NCI-H748 (cell line): ENCODE measurements around the gene DYNC2LI1.

ENCODE experiments used
- DNase-seq: peaks from one replicate; lab custom pipeline; 2025; ENCODE audit not compliant: unreplicated experiment; lab: John Stamatoyannopoulos, UW

The DYNC2LI1 gene

DNA sequence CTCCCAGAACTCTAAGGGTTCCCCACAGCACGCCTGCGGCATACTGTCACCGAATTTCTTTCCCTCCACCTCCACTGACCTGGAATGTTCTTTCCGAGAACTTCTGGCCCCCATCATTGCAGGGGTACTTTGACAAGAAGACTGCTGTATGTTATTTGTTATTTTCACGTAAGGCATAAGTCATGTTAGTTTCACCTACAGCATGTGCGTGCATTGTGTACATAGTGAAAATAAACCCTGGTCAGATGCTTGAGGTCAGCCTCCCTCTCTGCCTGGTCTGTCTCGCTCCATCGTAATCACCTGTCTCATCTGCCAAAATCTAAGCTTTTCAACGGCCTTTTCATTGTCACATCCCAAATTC lies 69.0 kb downstream of the DYNC2LI1 start:
- no peak for DNase-seq

DNA sequence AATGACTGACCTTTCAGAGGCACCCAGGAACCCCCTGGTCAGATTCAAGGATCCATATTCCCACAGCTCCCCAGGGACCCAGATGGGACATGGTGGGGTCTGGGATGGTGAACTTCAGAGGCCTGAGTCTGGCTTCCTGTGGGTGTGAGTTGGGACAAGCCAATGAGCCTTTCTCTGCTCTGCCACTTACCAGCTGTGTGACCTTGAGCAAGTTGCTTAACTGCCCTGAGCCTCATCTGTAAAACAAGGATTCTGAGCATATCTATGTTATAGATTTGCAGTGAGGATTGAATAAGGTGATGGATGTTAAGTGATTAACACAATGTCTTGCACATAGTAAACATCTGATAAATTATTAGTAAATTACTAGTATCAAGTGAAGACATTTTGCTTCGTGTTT lies 71.3 kb downstream of the DYNC2LI1 start:
- no peak for DNase-seq

DNA sequence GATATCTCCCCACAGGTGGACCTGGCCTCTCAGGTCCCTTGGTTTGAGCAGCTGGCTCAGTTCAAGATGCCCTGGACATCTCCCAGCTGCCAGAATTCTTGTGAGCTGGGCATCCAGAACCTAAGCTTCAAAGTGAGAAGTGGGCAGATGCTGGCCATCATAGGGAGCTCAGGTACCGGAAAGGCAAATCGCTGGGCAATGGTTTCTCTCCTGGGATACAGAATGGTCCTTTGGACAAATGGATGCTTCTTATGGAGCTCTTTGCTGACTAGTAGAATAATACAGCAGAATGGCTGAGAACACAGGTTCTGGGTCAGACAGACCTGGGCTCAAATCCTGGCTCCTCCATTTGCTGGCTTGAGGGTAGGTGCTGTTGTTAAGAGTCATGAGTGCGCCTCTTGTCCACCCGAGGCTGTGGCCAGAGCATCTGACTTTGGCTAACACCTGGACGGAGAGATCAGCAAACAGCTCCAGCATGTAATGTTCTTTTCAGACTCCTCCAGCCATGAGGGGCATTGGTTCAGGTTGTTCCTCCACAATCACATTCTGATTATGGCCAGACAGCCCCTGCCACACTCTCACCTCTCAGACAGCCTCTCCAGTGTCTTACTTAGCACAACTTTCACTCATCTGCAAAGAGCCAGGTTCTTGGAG lies 72.4 kb downstream of the DYNC2LI1 start:
- no peak for DNase-seq

DNA sequence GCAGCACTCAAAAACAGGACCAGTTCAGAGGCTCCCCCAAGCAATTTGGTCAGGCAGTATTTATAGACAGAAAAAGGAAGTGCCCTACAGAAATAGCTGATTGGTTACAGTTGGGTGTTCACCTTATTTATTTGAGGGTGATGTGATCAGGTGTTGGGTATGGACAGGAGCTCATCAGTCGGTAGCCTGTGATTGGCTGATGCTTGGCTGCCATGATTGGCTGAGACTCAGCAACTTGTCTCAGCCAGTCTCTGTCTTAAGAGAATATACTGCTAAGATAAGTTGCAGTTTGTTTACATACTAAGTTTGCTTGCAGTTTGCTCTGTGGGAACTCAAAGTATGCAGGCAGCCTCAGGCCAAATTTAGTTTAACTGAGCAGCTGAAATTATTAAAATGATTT lies 74.4 kb downstream of the DYNC2LI1 start:
- DNase-seq, result no peak

DNA sequence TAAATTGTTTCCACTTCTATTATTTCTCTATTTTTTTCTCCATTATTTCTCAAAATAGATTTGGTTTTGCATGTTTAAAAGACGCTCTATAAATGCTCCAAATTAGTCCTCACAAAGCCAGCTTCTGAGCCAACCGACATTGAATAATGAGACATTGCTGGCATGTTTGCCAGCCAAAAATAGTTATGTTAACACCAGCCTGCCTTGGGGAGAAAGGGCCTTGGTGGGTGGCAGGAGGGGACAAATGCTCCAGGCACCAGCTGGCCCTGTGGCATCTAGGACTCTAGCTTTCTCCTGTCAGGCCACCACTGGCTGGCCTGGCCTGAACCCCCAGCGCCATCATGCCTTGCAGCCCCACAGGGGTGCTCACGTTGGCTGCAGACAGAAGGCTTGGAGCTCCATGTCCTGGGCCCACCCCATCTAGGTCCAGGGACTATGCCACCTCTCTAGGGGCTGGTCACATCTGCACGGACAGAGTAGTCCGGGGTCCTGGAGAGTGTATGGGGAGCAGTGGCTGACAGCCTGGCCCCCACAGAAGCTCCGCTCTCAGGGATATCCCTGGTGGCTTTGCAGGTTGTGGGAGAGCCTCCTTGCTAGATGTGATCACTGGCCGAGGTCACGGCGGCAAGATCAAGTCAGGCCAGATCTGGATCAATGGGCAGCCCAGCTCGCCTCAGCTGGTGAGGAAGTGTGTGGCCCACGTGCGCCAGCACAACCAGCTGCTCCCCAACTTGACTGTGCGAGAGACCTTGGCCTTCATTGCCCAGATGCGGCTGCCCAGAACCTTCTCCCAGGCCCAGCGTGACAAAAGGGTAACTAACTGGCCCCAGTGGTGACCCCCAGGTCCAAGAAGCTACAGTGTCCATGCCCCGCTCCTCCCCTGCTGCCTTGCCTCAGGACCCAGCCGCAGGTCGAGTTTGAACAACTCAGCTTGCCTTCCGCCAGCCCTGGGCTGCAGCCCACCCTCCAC lies 77.5 kb downstream of the DYNC2LI1 start:
- no peak for DNase-seq

DNA sequence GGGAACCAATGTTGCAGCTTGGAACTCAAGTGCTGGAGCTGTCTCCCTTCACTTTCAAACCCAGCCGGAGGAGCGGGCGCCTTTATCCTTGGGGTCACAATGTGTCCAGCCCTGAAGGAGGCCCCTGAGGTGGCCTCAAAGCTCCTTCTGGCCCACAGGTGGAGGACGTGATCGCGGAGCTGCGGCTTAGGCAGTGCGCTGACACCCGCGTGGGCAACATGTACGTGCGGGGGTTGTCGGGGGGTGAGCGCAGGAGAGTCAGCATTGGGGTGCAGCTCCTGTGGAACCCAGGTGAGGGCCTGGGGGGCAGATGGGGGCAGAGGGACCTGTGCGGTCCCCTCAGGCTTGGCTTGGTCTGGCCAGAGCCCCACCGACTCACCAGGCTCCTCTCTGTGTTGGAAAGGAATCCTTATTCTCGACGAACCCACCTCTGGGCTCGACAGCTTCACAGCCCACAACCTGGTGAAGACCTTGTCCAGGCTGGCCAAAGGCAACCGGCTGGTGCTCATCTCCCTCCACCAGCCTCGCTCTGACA lies 78.4 kb downstream of the DYNC2LI1 start:
- DNase-seq, result no peak

DNA sequence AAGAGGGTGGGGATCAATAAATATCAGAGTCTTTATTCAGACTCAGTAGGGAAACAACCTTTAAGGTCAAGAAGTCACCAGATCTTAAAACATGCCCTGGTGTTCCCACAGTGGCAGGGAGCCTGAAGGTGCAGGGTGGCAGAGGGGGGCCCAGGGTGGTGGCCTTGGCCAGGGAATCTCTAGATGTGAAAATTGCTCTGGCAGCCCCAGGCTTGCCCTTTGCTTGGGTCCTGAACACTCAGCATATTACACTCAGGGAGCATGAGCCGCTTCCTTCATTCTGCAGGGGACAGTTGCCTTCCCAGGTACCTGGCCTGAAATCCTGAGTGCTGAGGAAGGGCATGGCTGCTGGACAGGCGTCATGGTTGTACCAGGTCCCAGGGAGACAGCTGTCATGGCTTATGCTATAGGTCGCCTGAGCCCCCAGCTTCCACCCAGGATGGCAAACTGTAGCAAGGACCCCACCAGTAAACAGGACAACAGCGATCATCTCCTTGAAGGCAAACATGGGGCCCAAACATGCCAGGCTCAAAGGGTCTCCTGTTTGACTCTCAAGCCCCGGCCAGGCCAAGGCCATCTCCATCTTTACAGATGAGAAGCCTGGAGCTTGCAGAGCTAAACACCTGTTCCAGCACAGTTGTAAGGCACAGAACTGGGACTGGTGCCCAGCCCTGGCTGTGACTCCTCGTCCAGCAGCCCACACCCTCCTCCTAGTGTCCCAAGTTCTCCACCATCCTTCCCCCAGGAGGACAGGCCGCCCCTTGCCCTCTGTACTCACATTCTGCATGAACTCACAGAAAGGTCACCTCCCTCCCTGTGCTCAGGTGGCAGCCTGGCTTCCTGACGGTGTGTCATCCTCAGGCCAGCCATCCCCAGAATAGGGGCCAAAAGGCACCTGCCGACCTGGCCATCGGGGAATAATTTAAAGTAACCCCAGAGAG lies 79.6 kb downstream of the DYNC2LI1 start:
- DNase-seq, result no peak

DNA sequence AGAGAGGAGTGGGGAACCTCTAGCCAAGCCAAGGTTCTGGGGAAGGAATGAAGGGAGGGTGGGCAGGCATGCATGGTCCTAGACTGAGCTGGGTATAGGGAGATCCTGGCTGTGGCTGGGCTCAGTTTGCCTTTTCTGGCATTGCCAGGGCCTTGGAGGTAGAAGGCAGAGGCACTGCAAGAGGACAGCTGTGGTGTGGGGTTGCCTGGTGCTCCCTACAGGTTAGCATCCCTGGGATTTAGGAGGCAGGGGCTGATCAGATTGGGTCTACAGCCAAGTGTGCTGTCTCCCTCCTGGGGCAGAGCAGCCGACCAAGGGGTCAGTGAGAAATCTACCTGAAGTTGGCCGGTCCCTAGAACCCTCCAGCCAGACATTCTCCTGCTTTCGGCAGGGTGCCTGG lies 80.8 kb downstream of the DYNC2LI1 start:
- no peak for DNase-seq

DNA sequence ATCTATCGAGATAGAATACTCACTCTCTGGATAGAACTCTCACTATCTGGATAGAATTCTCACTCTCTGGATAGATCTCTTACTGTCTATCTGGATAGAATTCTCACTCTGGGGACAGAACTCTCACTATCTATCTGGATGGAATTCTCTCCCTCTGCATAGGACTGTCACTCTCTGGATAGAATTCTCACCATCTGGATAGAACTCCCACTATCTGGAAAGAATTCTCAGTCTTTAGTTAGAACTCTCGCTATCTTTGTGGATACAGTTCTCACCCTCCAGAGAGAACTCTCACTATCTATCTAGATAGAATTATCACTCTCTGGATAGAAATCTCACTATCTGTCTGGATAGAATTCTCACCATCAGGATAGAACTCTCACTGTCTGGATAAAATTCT lies 81.5 kb downstream of the DYNC2LI1 start:
- DNase-seq, result no peak
